Ishikawa (cell line): Measurements from ENCODE around the gene DHRS12.

Source experiments
- CEBPB ChIP-seq: IDR thresholded peaks from 2 replicates; pipeline ENCODE4 v1.6.1; 2012
- CREB1 ChIP-seq: IDR thresholded peaks from 2 replicates; pipeline ENCODE4 v1.6.1; 2012; ENCODE audit warnings: low read depth
- EGR1 ChIP-seq: IDR thresholded peaks from 2 replicates; pipeline ENCODE4 v1.6.1; 2012
- EP300 ChIP-seq: IDR thresholded peaks from 2 replicates; pipeline ENCODE4 v1.6.1; 2012; ENCODE audit warnings: borderline replicate concordance
- FOXM1 ChIP-seq: IDR thresholded peaks from 2 replicates; pipeline ENCODE4 v1.6.1; 2012; ENCODE audit warnings: low read depth, borderline replicate concordance
- NFIC ChIP-seq: IDR thresholded peaks from 2 replicates; pipeline ENCODE4 v1.6.1; 2012
- RAD21 ChIP-seq: IDR thresholded peaks from 2 replicates; pipeline ENCODE4 v1.6.1; 2012; ENCODE audit warnings: low read depth
- TAF1 ChIP-seq: IDR thresholded peaks from 2 replicates; pipeline ENCODE4 v1.6.1; 2012; ENCODE audit warnings: low read depth, mild to moderate bottlenecking
- TCF12 ChIP-seq: IDR thresholded peaks from 2 replicates; pipeline ENCODE4 v1.6.1; 2012; ENCODE audit warnings: low read depth
- TEAD4 ChIP-seq: IDR thresholded peaks from 2 replicates; pipeline ENCODE4 v1.6.1; 2012
- YY1 ChIP-seq: IDR thresholded peaks from 2 replicates; pipeline ENCODE4 v1.6.1; 2012; ENCODE audit warnings: low read depth
- ZBTB7A ChIP-seq: IDR thresholded peaks from 2 replicates; pipeline ENCODE4 v1.6.1; 2012; ENCODE audit warnings: low read depth
- TF ChIP-seq, protein P1 (sequence below): IDR thresholded peaks from 2 replicates; pipeline ENCODE4 v1.6.1; 2012; ENCODE audit warnings: low read depth, mild to moderate bottlenecking
- TF ChIP-seq, protein P2 (sequence below): IDR thresholded peaks from 2 replicates; pipeline ENCODE4 v1.6.1; 2012
- TF ChIP-seq, protein P3 (sequence below): IDR thresholded peaks from 2 replicates; pipeline ENCODE4 v1.6.1; 2012

DHRS12 gene

DNA sequence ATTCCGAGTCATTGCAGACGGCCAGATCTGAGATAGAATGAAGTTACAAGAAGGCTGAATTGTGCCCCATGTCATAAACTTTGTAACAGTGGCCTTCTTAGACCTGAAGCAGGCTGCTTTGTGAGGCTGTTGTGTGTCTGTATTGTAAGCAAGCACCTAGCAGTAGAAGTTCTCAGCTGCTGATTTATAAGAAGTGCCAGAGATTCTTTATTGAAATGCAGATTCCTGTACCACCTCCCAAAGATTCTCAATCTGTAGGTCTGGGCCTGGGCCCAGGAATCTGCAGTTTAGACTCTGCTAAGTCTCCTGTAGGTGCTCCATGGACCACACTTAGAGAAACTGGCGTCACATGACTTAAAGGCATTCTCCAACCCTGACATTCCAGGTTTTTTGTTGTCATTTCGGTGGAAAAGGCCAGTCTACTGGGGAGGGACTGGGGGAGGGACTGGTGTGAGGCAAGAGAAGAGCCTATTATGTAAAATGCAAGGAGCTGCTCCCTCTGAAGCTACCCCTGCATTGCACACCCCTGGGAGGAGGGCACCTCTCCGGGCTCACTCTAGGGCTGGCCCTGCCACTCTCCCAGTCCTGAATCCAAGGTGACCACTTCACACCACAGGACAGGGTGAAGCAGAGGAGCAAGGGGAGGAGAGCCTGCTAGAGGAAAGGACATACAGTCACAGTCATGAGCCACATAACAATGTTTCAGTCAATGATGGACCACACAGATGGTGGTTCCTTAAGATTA, 41.8 kb upstream of the DHRS12 start:
- TF ChIP-seq TAF1 (no peak), ZBTB7A (no peak), EGR1 (no peak), RAD21 (no peak), NFIC (no peak), CREB1 (no peak), TEAD4 (no peak), CEBPB (no peak), FOXM1 (no peak), YY1 (no peak), TCF12 (no peak), EP300 (no peak)
- TF ChIP-seq, protein P1, sequence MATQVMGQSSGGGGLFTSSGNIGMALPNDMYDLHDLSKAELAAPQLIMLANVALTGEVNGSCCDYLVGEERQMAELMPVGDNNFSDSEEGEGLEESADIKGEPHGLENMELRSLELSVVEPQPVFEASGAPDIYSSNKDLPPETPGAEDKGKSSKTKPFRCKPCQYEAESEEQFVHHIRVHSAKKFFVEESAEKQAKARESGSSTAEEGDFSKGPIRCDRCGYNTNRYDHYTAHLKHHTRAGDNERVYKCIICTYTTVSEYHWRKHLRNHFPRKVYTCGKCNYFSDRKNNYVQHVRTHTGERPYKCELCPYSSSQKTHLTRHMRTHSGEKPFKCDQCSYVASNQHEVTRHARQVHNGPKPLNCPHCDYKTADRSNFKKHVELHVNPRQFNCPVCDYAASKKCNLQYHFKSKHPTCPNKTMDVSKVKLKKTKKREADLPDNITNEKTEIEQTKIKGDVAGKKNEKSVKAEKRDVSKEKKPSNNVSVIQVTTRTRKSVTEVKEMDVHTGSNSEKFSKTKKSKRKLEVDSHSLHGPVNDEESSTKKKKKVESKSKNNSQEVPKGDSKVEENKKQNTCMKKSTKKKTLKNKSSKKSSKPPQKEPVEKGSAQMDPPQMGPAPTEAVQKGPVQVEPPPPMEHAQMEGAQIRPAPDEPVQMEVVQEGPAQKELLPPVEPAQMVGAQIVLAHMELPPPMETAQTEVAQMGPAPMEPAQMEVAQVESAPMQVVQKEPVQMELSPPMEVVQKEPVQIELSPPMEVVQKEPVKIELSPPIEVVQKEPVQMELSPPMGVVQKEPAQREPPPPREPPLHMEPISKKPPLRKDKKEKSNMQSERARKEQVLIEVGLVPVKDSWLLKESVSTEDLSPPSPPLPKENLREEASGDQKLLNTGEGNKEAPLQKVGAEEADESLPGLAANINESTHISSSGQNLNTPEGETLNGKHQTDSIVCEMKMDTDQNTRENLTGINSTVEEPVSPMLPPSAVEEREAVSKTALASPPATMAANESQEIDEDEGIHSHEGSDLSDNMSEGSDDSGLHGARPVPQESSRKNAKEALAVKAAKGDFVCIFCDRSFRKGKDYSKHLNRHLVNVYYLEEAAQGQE = no peak
- TF ChIP-seq, protein P2, sequence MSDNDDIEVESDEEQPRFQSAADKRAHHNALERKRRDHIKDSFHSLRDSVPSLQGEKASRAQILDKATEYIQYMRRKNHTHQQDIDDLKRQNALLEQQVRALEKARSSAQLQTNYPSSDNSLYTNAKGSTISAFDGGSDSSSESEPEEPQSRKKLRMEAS = no peak
- TF ChIP-seq, protein P3, sequence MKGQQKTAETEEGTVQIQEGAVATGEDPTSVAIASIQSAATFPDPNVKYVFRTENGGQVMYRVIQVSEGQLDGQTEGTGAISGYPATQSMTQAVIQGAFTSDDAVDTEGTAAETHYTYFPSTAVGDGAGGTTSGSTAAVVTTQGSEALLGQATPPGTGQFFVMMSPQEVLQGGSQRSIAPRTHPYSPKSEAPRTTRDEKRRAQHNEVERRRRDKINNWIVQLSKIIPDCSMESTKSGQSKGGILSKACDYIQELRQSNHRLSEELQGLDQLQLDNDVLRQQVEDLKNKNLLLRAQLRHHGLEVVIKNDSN = no peak

DNA sequence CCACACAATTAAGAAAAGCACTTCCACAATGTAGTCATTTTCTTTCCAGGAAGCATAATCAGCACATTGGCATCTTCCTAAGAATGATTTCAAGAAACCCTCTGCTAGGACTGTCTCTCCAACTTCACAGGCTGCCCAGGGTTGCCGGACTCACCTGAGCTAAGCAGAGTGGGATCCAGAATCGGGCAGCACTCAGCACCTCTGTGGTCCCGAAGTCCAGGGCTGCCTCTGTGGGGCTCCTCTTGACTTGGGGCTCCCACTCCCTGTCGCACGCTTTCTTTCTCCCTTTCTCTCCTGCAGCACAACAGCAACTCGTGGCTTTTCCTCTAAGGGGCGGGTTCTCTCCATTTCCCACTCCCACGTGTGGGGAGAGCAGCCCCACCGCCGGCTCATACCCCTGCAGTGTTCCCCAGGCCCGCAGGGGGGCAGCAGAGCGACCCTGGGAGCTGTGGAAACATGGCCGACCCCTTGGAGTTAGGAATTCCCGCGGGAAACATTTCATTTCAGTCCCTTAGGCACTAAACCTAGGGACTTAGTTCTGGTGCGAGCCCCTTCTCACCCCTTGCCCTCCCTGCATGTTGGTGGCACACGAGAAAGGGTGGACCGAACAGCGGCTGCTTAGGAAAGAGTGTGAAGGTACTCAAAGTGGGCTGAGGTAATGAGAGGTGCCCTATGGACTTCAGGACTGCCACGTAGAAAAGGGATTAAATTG, 41.1 kb upstream of the DHRS12 start, which contains the start of gene TMEM272:
TSS of gene TMEM272 (minus strand) at position 316 of the 712 bp plus-strand sequence. CDS start 6,647 bp downstream, outside the sequence.
- TF ChIP-seq ZBTB7A = no peak
- TF ChIP-seq RAD21 = peak; percentile 39
- peak; percentile 82 for TF ChIP-seq YY1
- TF ChIP-seq TAF1 = no peak
- TF ChIP-seq TEAD4 = no peak
- no peak for TF ChIP-seq EP300
- TF ChIP-seq CREB1 = no peak

DNA sequence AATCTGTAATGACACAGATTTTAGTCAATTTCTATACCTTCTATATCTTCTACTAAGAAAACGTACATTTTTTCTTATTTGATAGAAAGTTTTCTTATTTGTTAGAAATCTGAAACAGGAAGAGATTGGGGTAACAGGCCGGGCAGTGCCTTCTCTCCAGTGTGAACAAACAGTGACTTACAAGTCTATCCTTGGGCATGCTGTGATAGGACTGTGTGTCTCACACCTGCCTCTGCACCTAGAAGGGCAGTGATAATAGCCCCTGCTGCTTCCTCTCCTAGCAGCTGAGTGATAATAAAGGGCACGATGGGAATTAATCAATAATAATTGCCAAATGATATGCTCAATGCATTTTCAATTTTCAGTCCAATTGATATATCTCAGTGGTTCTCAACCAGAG, 39.6 kb upstream of the DHRS12 start:
- TF ChIP-seq TCF12 = no peak
- no peak for TF ChIP-seq YY1

DNA sequence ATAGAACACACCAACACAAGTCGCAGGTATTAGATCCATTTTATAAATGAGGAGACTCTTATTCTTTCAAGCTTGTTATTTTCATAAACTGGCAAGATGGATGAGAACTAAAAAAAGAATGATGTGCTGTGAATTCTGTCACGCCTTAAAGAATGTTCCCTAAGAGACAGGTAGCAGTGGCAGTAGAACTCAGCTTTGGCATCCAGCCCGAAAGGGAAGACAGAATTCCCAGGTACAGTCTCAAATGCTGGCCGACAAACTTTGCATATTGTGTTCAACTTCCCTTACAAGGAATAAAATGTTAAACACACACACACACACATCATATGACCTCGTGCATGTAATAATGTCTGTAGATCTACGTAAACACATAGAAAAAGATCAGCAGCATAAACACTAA, 37.8 kb upstream of the DHRS12 start:
- TF ChIP-seq ZBTB7A (no peak), RAD21 (no peak), TAF1 (no peak)
- TF ChIP-seq, protein P1 = no peak

DNA sequence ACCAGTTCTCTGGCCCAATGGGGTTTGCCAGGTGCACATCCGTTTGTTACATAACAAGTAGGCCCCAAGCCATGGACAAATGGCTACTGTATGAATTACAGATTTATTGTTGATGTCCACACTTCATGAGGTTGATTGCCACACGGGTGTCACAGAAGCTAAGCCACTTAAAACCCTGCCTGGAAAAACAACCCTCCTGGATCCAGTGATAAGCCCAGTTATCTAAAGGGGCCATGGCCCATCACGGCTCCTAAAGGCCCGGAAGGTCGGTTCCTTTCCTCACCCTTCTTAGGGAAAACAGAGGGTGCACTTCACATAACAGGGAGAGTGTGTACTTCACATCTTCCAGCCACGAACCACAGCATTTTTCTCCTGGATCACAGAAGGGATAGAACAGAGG, 37.0 kb upstream of the DHRS12 start:
- TF ChIP-seq FOXM1 = no peak
- no peak for TF ChIP-seq YY1
- TF ChIP-seq, protein P2 = no peak
- no peak for TF ChIP-seq EGR1
- no peak for TF ChIP-seq CEBPB
- no peak for TF ChIP-seq NFIC
- no peak for TF ChIP-seq TAF1
- no peak for TF ChIP-seq RAD21

DNA sequence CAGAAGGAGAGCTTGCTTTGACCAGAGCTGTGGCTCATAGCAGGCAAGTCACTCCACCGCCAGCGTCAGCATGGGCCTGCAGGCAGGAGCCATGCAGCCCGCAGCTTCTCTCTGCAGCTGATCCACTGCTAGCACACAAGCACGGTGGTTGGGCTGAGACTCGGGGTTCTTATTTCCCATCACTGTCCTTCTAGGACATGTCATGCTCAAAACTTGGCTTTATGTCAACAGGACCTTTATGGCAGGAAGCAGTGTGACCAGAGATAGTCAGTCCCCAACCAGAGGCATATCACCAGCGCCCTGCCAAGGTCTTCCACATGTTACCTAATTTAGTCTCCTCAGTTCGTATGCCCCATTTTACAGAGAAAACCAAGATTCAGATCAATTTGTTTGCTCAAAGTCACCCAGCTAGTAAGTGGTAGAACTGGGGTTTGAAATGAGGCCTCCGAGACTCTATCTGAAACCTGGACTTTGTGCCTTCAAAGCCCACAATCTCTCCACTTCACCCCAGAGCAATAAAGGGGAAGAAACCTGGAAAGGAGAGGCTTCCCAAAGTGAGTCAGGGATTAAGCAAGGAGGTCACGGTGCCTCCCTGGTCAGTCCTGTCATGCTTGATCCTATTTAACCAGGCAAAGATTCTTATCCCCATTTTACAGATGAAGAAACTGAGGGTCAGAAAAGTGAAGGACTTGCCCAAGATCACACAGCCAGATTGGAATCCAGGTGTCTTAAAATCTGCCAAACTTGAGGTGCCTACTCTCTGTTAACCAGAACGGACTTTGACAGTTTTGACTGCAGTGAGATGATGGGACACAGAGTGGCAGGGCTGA, 36.0 kb upstream of the DHRS12 start:
- TF ChIP-seq RAD21 (no peak), ZBTB7A (no peak), EP300 (no peak), TCF12 (no peak), EGR1 (no peak), TAF1 (no peak), CREB1 (no peak), TEAD4 (no peak), CEBPB (no peak), FOXM1 (no peak)
- TF ChIP-seq, protein P1 = no peak
